Activated T-helper 1 cell treated with Interleukin-2 at 50 U/mL for 16 hours (primary cell): Measurements from ENCODE around the gene ZNF236.
"Not testable (repeated sequence)": the region's sequence is repeated elsewhere in the genome, so short reads cannot be mapped to it uniquely, and the experiment has no call there.

Source experiments
- DNase-seq: peaks from one replicate; pipeline ENCODE4 v3.0.0-alpha.2; 2020; ENCODE audit warnings: low read depth

ZNF236 gene

DNA sequence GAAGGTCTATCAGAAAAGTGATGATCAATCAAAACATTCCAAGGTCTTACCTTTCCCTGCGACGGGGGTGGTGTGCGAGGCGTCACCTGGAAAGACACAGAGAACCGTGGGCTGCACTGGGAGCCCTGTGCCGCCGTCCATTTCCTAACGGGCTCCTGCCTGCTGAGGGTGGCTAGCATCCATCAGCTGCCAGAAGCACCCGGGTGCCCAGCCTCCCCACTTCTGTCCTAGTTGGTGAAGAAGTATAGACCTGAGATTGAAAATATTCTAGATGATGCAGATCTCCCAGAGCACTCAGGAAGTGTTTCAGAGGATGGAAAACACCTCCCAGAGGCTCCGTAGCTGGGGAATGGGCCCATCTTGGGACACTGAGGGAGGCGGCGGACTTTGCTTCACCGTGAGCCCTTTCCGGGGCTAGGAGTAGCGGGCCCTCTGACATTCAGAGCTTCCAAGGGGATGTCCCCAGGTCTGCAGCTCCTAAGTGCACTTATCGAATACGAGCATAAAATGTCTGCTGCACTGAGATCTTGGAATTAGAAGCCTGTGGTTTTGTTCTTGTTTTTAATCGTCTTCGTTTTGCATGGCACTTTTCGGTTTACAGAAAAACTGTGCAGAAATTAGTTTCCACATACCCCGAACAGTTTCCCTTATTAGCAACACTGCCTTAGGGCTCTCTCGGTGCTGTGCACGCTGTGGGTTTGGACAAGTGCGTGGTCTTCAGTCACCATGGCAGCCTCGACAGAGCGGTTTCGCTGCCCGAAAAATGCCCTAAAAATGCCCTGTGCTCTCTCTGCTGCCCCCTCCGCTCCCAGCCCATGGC is 166.7 kb downstream of the ZNF236 start:
- no peak for DNase-seq

DNA sequence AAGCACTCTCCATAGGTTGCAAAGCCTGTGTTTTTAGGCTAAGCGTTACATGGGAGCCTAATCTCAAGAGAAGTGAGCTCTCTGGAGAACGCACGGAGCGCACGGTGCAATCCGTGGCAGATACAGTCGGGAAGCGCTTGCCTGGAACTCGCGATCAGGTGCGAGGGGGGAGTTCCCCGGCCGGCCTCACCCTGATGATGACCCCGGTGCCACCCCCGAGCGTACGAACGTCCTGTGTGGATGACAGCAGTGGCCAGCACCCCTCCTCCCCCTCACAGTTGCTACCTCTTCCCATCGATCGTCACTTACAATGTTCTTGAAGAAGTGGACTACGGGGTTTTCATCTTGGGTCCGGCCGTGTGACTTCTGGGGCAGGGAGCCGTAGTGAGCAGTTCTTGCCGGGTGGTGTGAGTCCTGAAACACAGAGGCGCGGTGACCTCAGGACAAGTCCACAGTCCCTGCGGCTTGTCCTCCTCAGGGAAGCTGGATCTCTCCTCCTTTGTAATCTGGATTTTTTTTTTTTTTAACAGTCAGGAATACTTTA is 167.4 kb downstream of the ZNF236 start:
- DNase-seq: no peak

DNA sequence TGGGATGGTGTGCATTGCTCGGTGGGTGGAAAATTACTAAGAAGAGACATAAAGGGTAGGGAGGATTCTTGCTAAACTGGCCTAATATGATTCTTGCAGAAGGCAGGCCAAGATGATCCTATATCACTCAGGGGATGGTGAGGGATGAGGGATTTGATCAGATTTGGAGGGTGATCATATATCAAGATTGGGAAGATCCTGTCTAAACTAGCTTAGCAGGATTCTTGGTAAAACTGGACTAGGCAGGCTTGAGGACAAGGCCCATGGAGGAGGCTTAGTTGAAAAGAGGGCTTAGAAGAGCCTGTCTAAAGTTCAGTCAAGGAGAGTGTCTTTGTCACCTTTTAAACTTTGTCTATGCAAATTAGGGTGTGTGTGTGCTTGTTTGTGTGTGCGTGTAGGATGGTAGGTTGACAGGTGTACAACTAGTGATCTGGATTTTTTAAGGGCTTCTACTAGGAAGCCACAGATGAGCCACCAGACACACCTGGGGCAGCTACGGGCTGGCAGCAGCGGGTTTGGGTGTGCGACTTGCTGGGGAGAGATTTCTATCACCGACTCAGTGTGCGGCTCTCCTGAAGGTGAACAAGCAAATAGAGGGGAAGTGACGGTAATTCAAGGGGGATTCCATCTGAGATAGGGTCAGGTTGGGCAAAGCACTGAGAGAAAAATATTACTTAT is 168.1 kb downstream of the ZNF236 start:
- DNase-seq: not testable (repeated sequence)

DNA sequence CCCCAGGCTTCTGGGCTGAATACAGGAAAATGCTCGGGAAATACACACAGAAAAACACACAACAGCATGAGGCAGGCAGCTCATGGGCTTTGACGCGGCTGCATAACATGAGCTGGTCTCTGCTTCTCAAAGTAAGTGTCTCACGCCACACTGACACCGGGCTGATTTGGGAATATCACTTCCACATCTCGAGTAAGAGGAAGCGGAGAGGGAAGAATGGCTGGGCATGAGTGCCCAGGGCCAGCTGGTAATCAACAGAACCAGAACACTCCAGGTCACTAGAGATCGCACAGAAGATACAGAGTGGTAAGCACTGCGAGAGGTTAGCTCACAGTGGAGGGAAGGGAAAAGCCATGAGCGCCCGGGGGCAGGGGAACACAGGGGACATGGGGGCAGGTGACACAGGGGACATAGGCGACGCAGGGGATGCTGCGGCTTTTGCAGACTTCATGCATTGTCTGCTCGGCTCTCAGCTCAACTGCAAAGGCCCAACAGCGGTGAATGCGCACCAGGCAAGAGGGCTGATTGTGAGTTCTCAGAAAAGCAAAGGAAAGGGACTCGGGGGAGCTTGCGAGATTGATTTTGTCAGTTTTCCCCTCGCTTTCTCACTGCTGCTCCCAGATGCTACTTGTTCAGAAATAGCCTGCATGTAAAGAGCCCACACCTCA is 168.8 kb downstream of the ZNF236 start:
- DNase-seq: no peak

DNA sequence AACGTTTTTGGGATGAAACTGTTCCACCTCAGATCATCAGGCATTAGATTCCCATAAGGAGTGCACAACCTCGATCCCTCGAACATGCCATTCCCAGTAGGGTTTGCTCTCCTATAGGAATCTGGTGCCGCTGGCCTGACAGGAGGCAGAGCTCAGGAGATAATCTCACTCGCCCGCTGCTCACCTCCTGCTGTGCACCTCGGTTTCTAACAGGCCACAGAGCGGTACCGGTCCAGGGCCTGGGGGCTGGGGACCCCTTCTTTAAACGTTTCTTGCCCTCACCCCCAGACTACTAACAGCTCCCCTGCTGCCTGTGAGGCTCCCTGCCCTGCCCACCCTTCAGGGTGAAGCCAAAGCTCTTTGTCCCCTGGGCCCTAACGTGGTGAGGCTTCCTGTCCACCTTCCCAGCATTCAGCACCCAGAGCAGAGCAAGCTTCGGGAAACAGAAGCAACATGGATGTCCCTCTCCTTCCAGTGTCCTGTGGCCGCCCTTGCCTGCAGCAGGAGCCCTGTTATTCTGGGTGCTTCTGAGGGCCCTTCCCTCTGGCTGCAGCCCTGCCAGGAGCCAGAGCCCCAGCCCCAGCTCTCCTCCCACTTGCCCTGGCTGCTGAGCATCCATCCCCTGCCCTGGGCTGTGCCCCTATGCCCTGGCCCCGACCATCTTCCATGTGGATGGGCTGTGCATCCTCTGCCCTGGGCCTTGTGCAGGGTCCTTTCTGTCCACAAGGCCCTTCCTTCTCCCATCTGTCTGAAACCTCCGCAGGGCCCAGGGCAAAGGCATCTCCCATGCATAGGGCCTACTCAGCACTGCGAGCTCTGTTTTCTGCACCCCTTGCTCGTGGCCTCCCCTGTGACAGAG is 170.1 kb downstream of the ZNF236 start:
- DNase-seq: no peak

DNA sequence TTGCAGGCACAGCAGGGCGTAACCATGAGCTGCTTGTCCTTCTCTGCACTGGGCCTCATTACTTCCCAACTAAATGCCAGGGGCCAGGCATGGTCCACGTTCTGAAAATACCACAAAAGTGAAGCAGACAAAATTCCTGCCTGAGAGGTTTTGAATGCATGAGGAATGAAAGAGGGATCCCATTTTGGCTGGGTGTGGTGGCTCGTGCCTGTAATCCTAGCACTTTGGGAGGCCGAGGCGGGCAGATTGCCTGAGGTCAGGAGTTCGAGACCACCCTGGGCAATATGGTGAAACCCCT is 170.7 kb downstream of the ZNF236 start:
- DNase-seq: no peak

DNA sequence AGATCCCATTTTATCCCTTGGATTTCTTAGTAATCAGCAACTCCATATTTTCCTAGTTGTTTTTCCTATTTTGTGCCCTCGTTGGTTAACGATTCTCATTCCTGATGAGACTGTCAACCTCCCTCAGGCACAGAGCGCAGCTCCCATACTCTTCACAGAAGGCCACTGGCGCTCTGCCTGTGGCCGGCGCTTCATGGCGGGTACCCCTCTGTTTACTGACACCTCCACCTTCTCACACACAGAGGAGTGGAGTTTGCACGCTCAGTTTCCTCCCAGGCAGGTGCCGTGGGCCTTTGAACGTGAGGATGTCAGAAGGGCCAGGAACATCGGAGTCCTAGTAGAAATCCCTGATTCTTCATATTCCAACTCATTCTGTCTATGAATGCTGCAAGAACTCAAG is 171.2 kb downstream of the ZNF236 start:
- no peak for DNase-seq

DNA sequence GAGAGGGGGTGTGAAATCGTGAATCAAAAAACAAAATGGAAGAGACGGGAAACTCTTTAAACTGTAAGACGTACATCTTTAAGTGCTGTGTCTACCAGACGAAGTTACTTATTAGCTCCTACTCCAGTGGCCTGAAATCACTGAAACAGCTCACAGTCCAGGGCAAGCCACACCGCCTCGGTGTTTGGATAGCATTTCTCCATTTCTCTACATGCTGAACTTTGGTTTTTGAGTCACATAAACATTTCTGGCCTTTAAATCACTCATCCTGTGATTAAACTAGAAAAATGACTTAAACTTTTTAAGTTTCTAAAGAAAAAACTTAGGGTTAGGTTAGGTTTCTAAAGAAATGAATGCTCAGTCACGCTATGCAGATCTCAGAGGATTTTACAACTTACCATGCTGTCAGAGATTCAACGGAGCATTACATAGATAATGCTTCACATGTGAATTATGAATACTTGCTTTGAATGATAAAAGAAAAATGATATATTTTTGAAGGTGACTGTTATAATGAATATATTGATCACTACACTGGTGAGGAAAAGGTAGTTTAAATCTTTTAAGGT is 171.8 kb downstream of the ZNF236 start:
- DNase-seq: no peak

DNA sequence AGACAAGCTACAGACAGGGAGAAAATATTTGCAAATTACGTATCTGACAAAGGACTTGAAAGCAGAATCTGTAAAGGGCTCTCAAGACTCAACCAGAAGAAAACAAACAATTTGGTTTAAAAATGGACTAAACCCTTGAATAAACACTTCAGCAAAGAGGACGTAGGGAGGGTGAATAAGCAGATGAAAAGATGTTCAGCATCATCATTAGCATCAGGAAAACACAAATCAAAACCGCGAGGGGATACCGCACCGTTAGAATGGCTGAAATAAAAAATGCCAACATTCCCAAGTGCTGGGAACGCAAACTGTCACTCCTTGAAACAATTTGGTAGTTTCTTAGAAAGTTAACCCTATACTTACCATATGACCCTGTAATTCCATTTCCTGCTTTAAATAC is 173.5 kb downstream of the ZNF236 start:
- no peak for DNase-seq

DNA sequence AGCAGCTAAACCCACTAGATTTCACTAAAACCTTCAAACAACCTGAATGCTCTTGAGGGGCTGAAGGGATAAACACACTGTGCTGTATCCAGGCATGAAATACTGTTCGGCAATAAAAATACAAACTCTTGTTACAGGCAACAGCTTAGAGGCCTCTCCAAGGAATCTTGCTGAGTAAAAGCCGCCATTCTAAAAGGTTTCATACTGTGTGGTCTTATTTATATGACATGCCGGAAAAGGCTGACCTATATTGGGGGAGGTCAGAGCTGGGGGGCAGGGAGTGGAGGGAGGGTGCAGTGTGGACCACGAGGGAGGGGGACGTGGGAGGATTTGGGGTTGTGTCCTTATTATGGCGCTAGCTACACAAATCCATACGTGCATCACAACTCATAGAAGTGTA is 174.1 kb downstream of the ZNF236 start:
- no peak for DNase-seq

DNA sequence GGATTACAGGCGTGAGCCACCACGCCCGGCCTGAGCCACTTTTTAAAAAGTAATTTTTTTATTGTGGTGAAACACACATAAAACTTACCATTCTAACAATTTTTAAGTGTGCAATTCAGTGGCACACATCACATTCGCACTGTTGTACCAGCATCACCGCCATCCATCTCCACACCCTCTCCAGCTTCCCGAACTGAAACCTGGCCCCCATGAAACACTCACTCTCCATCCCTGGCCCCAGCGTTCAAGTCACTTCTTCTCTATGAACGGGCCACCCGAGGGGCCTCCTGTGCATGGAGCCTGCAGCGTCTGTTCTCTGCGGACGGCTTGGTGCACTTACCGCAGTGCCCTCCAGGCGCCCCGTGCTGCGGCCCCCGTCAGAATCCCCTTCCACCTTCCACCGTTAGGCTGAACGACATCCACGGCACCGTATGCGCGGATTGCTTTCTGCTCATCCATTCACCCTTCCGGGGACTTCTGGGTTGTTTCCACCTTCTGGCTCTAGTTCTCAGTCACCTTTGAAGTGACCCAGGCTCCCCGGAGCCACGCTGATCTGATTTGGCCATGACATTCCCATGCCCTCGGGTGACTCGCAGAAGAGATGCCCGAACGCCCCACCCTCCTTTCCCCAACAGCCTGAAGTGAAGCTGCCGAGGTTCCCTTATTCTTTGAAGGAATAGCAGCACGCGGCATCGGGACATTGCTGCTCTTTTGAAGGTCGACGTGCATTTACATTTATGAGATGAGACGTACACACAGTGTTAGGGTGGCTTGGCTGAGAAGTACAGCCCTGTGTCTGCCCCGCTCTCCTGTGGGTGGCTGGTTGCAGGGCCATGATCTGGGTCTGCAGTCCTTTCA is 175.8 kb downstream of the ZNF236 start:
- DNase-seq: no peak

DNA sequence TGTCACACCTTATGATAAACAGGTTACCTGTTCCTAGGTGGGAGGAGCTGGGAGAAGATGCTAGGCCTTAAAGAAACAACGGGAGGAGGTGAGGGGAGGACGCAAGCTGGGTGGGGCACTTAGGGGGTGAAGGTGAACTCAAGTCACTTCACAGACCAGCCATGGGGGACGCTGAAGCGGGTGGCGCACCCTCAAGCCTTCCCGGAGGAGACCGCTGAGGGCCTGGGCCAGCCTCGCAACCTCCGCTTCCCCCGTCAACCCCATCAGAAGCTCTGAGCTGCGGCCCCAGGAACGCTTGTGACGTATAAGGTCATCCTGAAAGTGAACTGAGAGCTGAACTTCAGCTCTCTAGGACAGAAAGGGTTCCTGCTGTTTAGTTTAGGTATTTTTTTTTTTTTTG is 176.7 kb downstream of the ZNF236 start:
- DNase-seq: no peak

DNA sequence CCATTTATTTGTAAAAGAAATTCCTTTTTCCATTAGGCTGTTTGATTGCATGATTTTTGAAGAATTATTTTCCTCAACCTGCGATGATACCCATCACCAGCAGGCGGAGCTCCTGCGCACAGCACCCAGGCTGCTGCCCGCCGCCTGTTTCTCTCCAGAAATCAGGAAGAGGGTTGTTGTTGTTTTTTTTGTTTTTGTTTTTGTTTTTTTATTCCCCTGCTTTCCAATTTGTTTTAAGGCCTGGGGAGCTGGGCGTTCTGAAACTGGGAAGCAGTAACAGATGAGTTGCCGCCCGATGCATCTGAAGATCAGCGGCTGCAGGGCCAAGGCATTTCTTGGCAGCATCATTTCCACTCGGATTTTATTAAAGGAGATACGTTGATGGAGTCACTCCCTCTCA is 178.2 kb downstream of the ZNF236 start:
- peak; percentile 26 for DNase-seq

DNA sequence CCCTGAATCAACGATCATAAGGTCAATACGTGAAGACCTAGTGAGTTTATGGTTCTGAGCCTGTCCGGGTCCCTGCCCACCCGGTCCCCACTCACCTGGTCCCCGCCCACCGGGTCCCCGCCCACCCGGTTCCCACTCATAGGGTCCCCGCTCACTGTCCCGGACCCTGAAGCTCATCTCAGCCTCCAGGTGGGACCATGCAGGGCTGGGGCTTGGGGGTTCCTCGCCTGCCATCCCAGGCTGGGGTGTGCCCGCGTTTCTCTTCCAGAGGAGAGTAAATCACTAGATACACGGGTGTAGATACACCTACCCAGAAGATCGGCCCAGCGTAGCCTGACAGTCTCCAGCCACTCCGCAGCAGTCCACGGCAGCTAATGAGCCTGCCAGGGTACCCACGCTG is 178.7 kb downstream of the ZNF236 start:
- no peak for DNase-seq

DNA sequence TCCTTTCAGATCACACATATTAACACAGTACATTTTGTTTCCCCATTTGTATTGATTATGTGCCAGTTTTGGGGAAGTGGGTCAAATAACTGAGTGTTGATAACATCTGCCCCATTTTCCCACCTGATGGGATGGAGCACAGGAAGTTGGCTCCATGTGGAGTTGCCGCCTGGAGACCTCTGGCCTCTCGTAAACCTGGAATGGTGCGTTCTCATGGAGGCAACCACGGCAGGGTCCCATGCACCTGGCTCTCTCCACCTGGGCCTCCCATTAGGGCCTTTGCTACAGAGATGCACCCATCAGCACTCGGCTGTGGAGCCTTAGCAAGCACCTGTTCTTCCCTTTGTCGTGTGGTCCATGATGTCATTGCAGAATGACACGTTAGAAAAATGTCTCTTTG is 179.6 kb downstream of the ZNF236 start:
- DNase-seq: no peak

DNA sequence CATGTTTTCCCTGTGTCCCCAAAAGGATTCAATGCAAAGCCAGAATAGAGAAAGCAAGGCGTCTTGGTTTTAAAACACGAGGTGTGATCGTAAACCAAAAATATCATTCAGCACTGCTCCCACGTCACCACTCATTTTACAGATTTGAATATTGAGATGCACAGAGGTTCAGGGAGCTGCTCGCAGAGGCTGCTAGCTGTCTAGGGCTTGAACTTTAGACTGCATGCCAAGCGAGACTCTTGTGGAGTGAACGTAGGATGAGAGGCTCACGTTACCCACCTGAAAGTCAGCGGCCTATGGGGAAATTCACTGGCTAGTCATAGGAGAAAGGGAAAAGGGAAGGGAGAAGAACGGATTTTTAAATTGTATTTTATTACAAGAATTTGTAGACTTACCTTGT is 180.1 kb downstream of the ZNF236 start:
- DNase-seq: no peak

DNA sequence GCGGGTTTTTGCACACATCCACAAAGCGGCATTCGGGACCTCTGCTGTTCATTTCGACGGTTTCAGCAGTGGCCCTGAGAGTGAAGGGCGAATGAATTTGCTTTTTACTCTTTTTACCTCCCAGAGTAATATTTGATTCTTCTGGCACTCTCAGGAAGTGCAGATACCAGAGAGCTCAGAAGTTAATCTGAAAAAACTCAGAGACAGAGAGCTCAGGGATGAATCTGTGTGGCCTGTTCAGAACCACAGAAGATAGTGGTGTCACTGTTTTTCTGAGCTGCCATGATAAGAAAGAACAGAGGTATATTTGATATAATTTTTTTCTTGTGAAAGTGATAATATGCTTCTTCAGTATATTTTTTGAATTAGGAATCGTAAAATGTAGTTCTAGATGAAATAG is 181.0 kb downstream of the ZNF236 start:
- no peak for DNase-seq

DNA sequence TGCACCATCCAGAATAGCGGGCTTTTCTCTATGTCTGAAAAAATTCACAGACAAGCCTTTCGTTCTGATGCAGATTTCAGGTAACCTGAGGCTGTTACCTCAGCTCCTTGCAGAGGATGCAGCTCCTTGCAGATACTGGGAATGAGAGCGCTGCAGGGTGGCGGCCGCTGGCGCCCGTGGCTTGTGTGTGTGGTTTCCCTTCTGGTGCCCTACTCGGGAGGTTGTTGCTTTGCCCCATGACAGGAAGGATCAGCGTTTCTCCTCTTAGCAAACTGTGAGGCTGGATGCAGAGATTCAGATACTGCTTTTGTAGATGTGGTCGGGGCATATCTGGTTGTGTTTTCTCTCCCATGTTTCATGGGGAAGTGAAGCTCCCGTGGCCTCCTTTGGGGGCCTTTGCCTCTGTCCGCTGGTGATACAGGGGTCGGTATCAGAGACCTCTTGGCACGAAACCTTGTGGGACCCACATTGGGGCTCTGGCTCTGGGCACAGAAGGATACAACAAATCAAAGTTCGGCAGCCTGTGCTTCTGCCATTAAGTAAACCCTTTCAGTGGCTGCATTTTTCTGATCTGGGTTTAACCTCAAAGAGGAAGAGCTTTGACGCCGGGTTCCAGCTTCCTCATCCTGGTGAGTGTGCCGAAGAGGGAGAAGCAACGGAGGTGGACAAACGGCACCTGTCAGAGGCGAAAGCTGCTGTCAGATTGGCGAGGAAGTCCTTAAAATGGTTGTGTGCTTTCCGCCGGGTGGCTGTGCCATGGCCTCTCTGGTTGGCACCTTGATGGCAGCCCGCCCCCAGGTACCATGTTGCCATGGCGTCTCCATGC is 182.4 kb downstream of the ZNF236 start:
- DNase-seq: no peak

DNA sequence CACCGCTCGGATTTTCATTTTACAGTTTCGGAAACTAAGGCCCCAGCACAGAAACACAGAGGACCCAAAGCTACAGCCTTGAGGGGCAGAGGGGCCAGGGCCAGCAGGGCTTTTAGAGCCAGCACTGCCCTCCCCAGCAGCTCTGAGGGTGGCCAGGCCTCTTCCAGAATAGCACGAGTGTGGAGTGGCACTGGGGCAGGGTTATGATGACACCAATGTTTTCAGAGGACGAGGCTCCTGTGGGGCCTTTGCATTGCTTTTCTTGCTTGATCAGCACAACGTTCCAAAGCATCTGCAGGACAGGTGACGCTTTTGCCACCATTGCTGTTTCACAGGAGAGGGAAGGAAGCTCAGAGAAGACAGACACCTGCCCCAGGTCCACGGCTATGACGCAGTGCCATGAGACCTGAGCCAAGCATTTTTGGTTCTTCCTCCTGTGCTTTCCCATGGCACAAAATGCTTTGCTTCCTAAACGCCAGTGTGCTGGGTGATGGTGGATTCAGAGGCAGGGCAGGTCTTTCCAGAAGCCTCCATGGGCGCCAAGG is 183.4 kb downstream of the ZNF236 start:
- DNase-seq: no peak
